ENCODE data around the gene RPUSD1. TPM values are rescaled to one million over a fixed set of nuclear protein-coding genes. Genes with fewer than 3 reads are reported as not detected.

Gene RPUSD1
- polyA plus RNA-seq, 1 of the 3 experiments (the other 2 are of a cell fraction) = 27.7 TPM

DNA sequence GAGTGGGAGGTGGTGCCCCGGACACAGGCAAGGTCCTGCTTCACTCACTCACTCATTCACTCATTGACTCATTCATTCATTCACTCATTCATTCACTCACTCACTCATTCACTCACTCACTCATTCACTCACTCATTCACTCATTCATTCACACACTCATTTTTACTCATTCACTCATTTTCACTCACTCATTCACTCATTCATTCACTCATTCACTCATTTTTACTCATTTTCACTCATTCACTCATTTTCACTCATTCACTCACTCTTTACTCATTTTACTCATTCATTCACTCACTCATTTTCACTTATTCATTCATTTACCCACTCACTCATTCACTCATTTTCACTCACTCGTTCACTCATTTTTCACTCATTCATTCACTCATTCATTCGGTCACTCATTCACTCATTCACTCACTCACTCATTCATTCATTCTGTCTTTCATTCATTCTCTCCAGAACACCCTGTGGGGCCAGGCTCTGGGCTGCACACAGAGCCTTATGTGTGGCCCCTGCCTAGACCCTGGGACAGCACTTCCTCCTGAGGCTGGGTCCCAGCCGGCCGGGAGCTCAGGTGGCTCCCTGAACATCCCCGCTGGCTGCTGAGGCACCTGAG, 9.2 kb downstream of the RPUSD1 start:
- Histone ChIP-seq H3K79me2 (ENCODE audit: insufficient read depth) (no peaks in the 10 kb centered on the region), H2AFZ (ENCODE audit: low read depth) (no peak overlapping the region), H3K9me2 (no peaks in the 10 kb centered on the region), H4K20me1 (ENCODE audit: insufficient read depth) (no peaks in the 10 kb centered on the region), H3K27ac (ENCODE audit: low read depth in 2 of 2, low read length in 1 of 2) (no peak overlapping the region), H3K36me3 (replicated peaks in 1 of 2; ENCODE audit: control insufficient read depth in 1 of 2, insufficient read depth in 2 of 2, low read length in 1 of 2) (no peaks in the 10 kb centered on the region), H3K4me2 (no peak overlapping the region), H3K9me3 (no peaks in the 10 kb centered on the region), H3K4me1 (ENCODE audit: control insufficient read depth in 1 of 2, insufficient read depth in 2 of 2, low read depth in 1 of 2, low read length in 1 of 2) (peaks cover 0 to 8% of the 10 kb centered on the region in 2 experiments; a peak in 1 of 4 replicates), H3K9ac (no peak overlapping the region), H3F3A (replicated peaks; ENCODE audit: insufficient read depth) (no peaks in the 10 kb centered on the region), H3K27me3 (ENCODE audit: insufficient read depth) (peaks cover 17% of the 10 kb centered on the region; the same call in 1 of the 2 replicates), H3K4me3 (ENCODE audit: low read depth in 2 of 2, low read length in 1 of 2) (no peak overlapping the region)
- DNase-seq = no peak
- 76% methylated on average over 6 of the region's 6 CpGs for WGBS (ENCODE audit: low lambda C conversion rate)
- POLR2A ChIA-PET = no interaction called here
- TF ChIP-seq FOXJ3 (CRISPR knock-in tag; IDR thresholded peaks at IDR 0.05) = no peak
- TF ChIP-seq SMC3 (IDR thresholded peaks at IDR 0.05; ENCODE audit: low read depth, low read length) = no peak
- TF ChIP-seq EP300 (IDR thresholded peaks at IDR 0.05; ENCODE audit: borderline replicate concordance in 1 of 2, low read depth in 1 of 2, low read length in 1 of 2) = no peak
- TF ChIP-seq, protein P1, sequence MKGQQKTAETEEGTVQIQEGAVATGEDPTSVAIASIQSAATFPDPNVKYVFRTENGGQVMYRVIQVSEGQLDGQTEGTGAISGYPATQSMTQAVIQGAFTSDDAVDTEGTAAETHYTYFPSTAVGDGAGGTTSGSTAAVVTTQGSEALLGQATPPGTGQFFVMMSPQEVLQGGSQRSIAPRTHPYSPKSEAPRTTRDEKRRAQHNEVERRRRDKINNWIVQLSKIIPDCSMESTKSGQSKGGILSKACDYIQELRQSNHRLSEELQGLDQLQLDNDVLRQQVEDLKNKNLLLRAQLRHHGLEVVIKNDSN (IDR thresholded peaks at IDR 0.05; ENCODE audit: borderline replicate concordance, low read depth) = no peak
- TF ChIP-seq, protein P2, sequence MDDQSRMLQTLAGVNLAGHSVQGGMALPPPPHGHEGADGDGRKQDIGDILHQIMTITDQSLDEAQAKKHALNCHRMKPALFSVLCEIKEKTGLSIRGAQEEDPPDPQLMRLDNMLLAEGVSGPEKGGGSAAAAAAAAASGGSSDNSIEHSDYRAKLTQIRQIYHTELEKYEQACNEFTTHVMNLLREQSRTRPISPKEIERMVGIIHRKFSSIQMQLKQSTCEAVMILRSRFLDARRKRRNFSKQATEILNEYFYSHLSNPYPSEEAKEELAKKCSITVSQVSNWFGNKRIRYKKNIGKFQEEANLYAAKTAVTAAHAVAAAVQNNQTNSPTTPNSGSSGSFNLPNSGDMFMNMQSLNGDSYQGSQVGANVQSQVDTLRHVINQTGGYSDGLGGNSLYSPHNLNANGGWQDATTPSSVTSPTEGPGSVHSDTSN (IDR thresholded peaks at IDR 0.05) = no peak
- TF ChIP-seq, protein P3, sequence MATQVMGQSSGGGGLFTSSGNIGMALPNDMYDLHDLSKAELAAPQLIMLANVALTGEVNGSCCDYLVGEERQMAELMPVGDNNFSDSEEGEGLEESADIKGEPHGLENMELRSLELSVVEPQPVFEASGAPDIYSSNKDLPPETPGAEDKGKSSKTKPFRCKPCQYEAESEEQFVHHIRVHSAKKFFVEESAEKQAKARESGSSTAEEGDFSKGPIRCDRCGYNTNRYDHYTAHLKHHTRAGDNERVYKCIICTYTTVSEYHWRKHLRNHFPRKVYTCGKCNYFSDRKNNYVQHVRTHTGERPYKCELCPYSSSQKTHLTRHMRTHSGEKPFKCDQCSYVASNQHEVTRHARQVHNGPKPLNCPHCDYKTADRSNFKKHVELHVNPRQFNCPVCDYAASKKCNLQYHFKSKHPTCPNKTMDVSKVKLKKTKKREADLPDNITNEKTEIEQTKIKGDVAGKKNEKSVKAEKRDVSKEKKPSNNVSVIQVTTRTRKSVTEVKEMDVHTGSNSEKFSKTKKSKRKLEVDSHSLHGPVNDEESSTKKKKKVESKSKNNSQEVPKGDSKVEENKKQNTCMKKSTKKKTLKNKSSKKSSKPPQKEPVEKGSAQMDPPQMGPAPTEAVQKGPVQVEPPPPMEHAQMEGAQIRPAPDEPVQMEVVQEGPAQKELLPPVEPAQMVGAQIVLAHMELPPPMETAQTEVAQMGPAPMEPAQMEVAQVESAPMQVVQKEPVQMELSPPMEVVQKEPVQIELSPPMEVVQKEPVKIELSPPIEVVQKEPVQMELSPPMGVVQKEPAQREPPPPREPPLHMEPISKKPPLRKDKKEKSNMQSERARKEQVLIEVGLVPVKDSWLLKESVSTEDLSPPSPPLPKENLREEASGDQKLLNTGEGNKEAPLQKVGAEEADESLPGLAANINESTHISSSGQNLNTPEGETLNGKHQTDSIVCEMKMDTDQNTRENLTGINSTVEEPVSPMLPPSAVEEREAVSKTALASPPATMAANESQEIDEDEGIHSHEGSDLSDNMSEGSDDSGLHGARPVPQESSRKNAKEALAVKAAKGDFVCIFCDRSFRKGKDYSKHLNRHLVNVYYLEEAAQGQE (IDR thresholded peaks at IDR 0.05; ENCODE audit: low read depth, low read length) = no peak
- no peak for TF ChIP-seq MXI1 (IDR thresholded peaks at IDR 0.05; ENCODE audit: low read depth, low read length)
- CTCF ChIA-PET = interaction anchor here (1.0 kb wide), 1 partner anchor 33 kb away, joined by 4 read pairs; no protein-coding TSS in a partner anchor

DNA sequence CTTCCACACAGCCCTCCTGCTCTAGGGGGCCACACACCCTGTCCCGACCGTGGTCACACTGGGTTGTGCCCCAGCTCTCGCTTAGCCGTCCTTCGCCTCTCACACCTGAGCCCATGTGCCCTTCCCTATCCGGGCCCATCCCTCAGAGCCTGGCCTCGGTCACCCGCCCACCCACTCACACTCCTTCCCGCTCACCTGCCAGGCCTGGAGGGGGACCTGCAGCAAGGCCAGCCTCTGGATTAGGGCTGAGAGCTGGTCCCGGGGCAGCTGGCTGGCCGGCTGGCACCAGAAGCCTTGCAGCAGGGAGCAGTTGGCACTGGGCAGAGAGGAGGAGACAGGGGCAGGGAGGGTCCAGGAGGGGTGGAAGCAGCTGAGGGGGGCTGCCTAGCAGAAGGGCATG, 9.7 kb downstream of the RPUSD1 start:
- no peak for DNase-seq
- Histone ChIP-seq H3K9me2 (no peaks in the 10 kb centered on the region), H2AFZ (ENCODE audit: low read depth) (no peak overlapping the region), H4K20me1 (ENCODE audit: insufficient read depth) (no peaks in the 10 kb centered on the region), H3K9ac (no peak overlapping the region), H3F3A (replicated peaks; ENCODE audit: insufficient read depth) (no peaks in the 10 kb centered on the region), H3K4me2 (no peak overlapping the region), H3K79me2 (ENCODE audit: insufficient read depth) (no peaks in the 10 kb centered on the region), H3K36me3 (replicated peaks in 1 of 2; ENCODE audit: control insufficient read depth in 1 of 2, insufficient read depth in 2 of 2, low read length in 1 of 2) (no peaks in the 10 kb centered on the region), H3K4me1 (ENCODE audit: control insufficient read depth in 1 of 2, insufficient read depth in 2 of 2, low read depth in 1 of 2, low read length in 1 of 2) (peaks cover 0 to 8% of the 10 kb centered on the region in 2 experiments; a peak in 1 of 4 replicates), H3K4me3 (ENCODE audit: low read depth in 2 of 2, low read length in 1 of 2) (no peak overlapping the region), H3K27me3 (ENCODE audit: insufficient read depth) (peaks cover 17% of the 10 kb centered on the region; the same call in 1 of the 2 replicates), H3K27ac (ENCODE audit: low read depth in 2 of 2, low read length in 1 of 2) (no peak overlapping the region), H3K9me3 (no peaks in the 10 kb centered on the region)
- TF ChIP-seq NFIC (IDR thresholded peaks at IDR 0.05; ENCODE audit: borderline replicate concordance) (no peak), CHD2 (IDR thresholded peaks at IDR 0.05; ENCODE audit: low read length, partially characterized antibody) (no peak), YY1 (IDR thresholded peaks at IDR 0.05; ENCODE audit: low read depth) (no peak), NRF1 (IDR thresholded peaks at IDR 0.05; ENCODE audit: low read depth, low read length) (no peak), EZH2phosphoT487 (IDR thresholded peaks at IDR 0.05; ENCODE audit: borderline replicate concordance, low read depth) (no peak), MXI1 (IDR thresholded peaks at IDR 0.05; ENCODE audit: low read depth, low read length) (no peak), SMC3 (IDR thresholded peaks at IDR 0.05; ENCODE audit: low read depth, low read length) (no peak), JUND (IDR thresholded peaks at IDR 0.05) (no peak), EP300 (IDR thresholded peaks at IDR 0.05; ENCODE audit: borderline replicate concordance in 1 of 2, low read depth in 1 of 2, low read length in 1 of 2) (no peak), FOXJ3 (CRISPR knock-in tag; IDR thresholded peaks at IDR 0.05) (no peak), FOSL2 (IDR thresholded peaks at IDR 0.05; ENCODE audit: borderline replicate concordance, low read depth) (no peak), MEF2A (IDR thresholded peaks at IDR 0.05; ENCODE audit: borderline replicate concordance, low read depth) (no peak)
- TF ChIP-seq, protein P4, sequence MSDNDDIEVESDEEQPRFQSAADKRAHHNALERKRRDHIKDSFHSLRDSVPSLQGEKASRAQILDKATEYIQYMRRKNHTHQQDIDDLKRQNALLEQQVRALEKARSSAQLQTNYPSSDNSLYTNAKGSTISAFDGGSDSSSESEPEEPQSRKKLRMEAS (IDR thresholded peaks at IDR 0.05; ENCODE audit: low read depth) = no peak
- TF ChIP-seq, protein P5, sequence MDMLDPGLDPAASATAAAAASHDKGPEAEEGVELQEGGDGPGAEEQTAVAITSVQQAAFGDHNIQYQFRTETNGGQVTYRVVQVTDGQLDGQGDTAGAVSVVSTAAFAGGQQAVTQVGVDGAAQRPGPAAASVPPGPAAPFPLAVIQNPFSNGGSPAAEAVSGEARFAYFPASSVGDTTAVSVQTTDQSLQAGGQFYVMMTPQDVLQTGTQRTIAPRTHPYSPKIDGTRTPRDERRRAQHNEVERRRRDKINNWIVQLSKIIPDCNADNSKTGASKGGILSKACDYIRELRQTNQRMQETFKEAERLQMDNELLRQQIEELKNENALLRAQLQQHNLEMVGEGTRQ (IDR thresholded peaks at IDR 0.05; ENCODE audit: borderline replicate concordance, low read depth, low read length) = no peak
- POLR2A ChIA-PET = no interaction called here
- CTCF ChIA-PET = interaction anchor here (1.0 kb wide), 1 partner anchor 33 kb away, joined by 4 read pairs; no protein-coding TSS in a partner anchor
- WGBS (ENCODE audit: low lambda C conversion rate) = 83% methylated on average over 9 of the region's 11 CpGs
